Kidney (tissue), 14 donors: ENCODE measurements around the gene IDUA. TPM values are rescaled to one million over a fixed set of nuclear protein-coding genes. Genes with fewer than 3 reads are reported as not detected.

Experiments used
- DNase-seq, 5 donors: peaks; one replicate each; pipeline ENCODE4 v3.0.0-alpha.2; 2013 to 2020
- FAIRE-seq: peaks from 2 replicates; lab custom pipeline; 2012; peaks lifted over from hg19 to GRCh38; lab: Jason Lieb, UNC
- H3K27ac ChIP-seq, 2 donors: one replicate each; pipeline ENCODE4 v1.7.0; 2013; ENCODE audit warnings: low read depth in 2 of 2, low read length in 2 of 2, inconsistent platforms in 1 of 2
- H3K27me3 ChIP-seq: one replicate; pipeline ENCODE4 v1.7.1; 2013; ENCODE audit warnings: low read length, inconsistent platforms; ENCODE audit not compliant: control insufficient read depth, insufficient read depth
- H3K36me3 ChIP-seq, 3 donors: one replicate each; pipeline versions ENCODE4 v1.7.0 to v1.7.1; 2013; ENCODE audit warnings: low read length in 3 of 3, control low read depth in 1 of 3, inconsistent platforms in 1 of 3; ENCODE audit not compliant: insufficient read depth in 3 of 3, control insufficient read depth in 2 of 3
- H3K4me1 ChIP-seq, 3 donors: one replicate each; pipeline versions ENCODE4 v1.7.0 to v1.7.1; 2013; ENCODE audit warnings: low read length in 3 of 3, inconsistent platforms in 1 of 3, low read depth in 1 of 3; ENCODE audit not compliant: control insufficient read depth in 2 of 3, insufficient read depth in 2 of 3
- H3K4me3 ChIP-seq, 3 donors: one replicate each; pipeline versions ENCODE4 v1.7.0 to v1.8.1; 2013; ENCODE audit warnings: low read length in 3 of 3, control low read depth in 1 of 3, inconsistent platforms in 1 of 3
- H3K9ac ChIP-seq, 3 donors: one replicate each; pipeline versions ENCODE4 v1.7.0 to v1.7.1; 2013; ENCODE audit warnings: low read length in 3 of 3, control low read depth in 1 of 3, inconsistent platforms in 1 of 3
- H3K9me3 ChIP-seq, 3 donors: one replicate each; pipeline versions ENCODE4 v1.7.0 to v1.7.1; 2013; ENCODE audit warnings: low read length in 3 of 3, control low read depth in 1 of 3, inconsistent platforms in 1 of 3; ENCODE audit not compliant: control insufficient read depth in 2 of 3, insufficient read depth in 1 of 3
- intact Hi-C: fragments of 100-400 bp; cut with DNase I; formaldehyde crosslinking; loops from one replicate; pipeline ENCODE4 v1.11.1; 2022
- polyA plus RNA-seq: library from polyadenylated mRNA; stranded (reverse); fragments of 350-450 nt; fragmentation: Illumina TruSeq; extraction: RNeasy Lipid Tissue Mini Kit (QIAGEN cat#74804); gene quantifications from one replicate; pipeline ENCODE4 v1.2.3, GENCODE V29; 2014; ENCODE audit warnings: low read depth, low replicate concordance; ENCODE audit not compliant: insufficient read depth
- total RNA-seq: library from RNA; stranded (reverse); fragmentation: NEBNext Ultra II Directional; extraction: Animal tissue kit (Norgen Biotek cat#: 25700); gene quantifications from one replicate; pipeline ENCODE4 v1.2.1, GENCODE V29; 2021
- TF ChIP-seq, protein P1 (sequence below): IDR thresholded peaks from 3 replicates; pipeline ENCODE4 v1.5.1; 2012; ENCODE audit warnings: mild to moderate bottlenecking, moderate library complexity, borderline replicate concordance; ENCODE audit not compliant: insufficient read depth; ENCODE audit errors: extremely low read depth
- donor health status: control.
- donor health status: control.
- donor health status: control.
- donor health status: control.
- donor health status: control.
- donor health status: DM: yes; HTN: yes; CAD: no.
- donor health status: Normal renal cell carcinoma (clear cell type).

The IDUA gene
- total and polyA plus RNA-seq, 2 donors from 2014 or later: 11.9 to 58.5 TPM

DNA sequence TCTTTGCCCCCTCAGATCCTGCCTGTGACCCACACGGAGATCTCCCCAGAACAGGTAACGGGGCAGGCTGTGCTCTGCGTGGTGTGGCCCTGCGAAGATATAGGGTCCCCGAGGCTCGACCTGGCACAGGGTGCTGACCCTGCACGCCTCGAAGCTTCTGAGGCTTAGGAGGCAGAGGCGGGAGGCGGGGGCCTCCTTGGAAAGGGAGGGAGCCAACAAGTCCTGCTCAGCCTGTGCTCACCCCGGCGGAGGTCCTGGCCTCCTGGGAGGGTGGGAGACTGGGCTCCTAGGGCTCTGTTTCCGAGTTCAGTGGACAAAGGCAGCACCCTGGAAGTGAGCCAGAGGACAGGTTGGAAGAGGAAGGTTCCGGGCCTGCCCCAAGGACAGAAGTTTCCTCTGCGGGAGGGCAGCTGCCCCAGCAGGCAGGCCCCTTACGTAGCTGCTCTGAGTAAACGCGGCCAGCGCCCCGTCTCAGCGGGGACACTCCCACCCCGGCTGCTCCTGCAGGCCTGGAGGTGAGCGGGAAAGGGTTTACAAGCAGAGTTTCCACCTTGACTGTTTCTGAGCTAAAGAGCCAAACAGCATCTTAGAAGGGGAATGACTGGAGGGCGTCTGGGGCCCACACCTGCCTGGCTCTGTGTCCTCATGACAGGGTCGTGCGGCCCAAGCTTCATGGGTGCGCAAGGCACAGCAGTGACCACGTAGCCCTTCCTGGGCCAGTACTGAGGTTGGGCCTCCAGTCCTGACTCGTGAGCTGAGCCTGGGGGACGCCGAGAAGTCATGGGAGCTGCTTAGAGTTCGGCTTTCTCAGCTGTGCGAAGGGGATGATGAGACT lies 38.5 kb upstream of the IDUA start:
- no peak overlapping the region for H3K9ac ChIP-seq
- peak in 2 of 5 donors; percentile 37 to 57 for DNase-seq

DNA sequence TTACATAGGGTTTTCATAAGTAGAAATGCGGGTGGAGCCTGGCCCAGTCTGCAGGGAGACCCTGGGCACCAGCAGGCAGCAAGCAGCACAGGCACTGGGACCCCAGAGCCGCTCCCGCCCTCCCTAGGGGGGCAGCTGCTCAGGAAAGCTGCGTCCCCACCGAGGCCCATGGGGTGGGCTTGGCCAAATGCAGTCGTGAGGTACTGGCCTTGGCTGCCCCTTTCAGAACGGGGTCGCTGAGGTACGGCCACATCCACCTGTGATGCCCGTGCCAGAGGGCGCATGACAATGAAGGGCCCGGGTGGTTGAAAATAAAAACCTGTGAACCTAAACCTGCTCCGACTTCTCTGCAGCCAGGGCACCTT lies 37.9 kb upstream of the IDUA start:
- intact Hi-C loops: no loop called here
- TF ChIP-seq, protein P1, sequence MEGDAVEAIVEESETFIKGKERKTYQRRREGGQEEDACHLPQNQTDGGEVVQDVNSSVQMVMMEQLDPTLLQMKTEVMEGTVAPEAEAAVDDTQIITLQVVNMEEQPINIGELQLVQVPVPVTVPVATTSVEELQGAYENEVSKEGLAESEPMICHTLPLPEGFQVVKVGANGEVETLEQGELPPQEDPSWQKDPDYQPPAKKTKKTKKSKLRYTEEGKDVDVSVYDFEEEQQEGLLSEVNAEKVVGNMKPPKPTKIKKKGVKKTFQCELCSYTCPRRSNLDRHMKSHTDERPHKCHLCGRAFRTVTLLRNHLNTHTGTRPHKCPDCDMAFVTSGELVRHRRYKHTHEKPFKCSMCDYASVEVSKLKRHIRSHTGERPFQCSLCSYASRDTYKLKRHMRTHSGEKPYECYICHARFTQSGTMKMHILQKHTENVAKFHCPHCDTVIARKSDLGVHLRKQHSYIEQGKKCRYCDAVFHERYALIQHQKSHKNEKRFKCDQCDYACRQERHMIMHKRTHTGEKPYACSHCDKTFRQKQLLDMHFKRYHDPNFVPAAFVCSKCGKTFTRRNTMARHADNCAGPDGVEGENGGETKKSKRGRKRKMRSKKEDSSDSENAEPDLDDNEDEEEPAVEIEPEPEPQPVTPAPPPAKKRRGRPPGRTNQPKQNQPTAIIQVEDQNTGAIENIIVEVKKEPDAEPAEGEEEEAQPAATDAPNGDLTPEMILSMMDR: no peak
- FAIRE-seq: no peak
- Histone ChIP-seq H3K27me3 (no peaks in the 10 kb centered on the region), H3K4me3 (no peak overlapping the region), H3K4me1 (no peaks in the 10 kb centered on the region), H3K36me3 (no peaks in the 10 kb centered on the region), H3K9me3 (no peaks in the 10 kb centered on the region), H3K9ac (no peak overlapping the region), H3K27ac (no peak overlapping the region)
- peak in 1 of 5 donors; percentile 50 for DNase-seq

More for the DNA sequence above, 38.5 kb upstream of the IDUA start:
- H3K4me3 ChIP-seq: no peak overlapping the region
- FAIRE-seq: no peak
- H3K36me3 ChIP-seq: no peaks in the 10 kb centered on the region
- H3K27ac ChIP-seq: no peak overlapping the region
- H3K4me1 ChIP-seq: no peaks in the 10 kb centered on the region
- no peaks in the 10 kb centered on the region for H3K9me3 ChIP-seq
- TF ChIP-seq, protein P1: no peak
- intact Hi-C loops: no loop called here
- no peaks in the 10 kb centered on the region for H3K27me3 ChIP-seq

DNA sequence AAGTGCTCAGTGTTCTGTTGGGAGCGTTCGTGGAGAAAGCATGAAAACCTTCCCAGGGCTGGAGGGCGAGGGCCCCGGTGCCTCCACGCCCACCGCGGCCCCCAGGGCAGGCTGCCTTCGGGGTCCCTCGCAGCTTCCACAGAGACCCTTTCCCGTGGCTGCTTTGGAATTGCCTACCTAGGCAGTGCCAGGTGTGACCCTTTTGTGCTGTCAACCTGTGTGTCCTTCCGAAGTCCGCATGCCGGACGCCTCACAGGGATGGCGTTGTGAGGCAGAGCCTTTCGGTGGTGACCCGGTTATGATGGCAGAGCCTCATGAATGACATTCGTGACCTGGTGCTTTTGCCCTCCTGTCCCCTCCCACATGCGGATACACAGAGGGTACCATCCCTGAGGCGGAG lies 37.2 kb upstream of the IDUA start:
- H3K9ac ChIP-seq: no peak overlapping the region
- intact Hi-C loops: no loop called here
- H3K27ac ChIP-seq: no peak overlapping the region
- H3K27me3 ChIP-seq: no peaks in the 10 kb centered on the region
- peaks cover 0 to 5% (median 0%) of the 10 kb centered on the region in 3 donors for H3K36me3 ChIP-seq
- H3K4me1 ChIP-seq: no peaks in the 10 kb centered on the region
- no peak overlapping the region for H3K4me3 ChIP-seq
- FAIRE-seq (no peak), DNase-seq (peak in 2 of 5 donors; percentile 25 to 52)
- H3K9me3 ChIP-seq: no peaks in the 10 kb centered on the region
- TF ChIP-seq, protein P1: no peak
